Vagina (tissue), 2 donors: ENCODE data around the gene PHKG2. TPM values are rescaled to one million over a fixed set of nuclear protein-coding genes. Genes with fewer than 3 reads are reported as not detected.

ENCODE experiments used
- DNase-seq, 2 donors: peaks; one replicate each; pipeline ENCODE4 v3.0.0-alpha.2; 2017; ENCODE audit errors: extremely low spot score in 2 of 2
- H3K27ac ChIP-seq: fragments of 200-600 bp; sonication (generic); one replicate; pipeline ENCODE4 v1.5.1; 2019
- H3K27me3 ChIP-seq: fragments of 200-600 bp; sonication (generic); one replicate; pipeline ENCODE4 v1.5.1; 2019
- H3K36me3 ChIP-seq, 2 donors: fragments of 200-600 bp; sonication (generic); one replicate each; pipeline ENCODE4 v1.5.1; 2017 to 2019
- H3K4me1 ChIP-seq: fragments of 200-600 bp; sonication (generic); one replicate; pipeline ENCODE4 v1.5.1; 2019
- H3K4me3 ChIP-seq, 2 donors: fragments of 200-600 bp; sonication (generic); 1 replicate in 1 of 2; 2 replicates in 1 of 2; pipeline ENCODE4 v1.5.1; 2016 to 2019
- H3K9me3 ChIP-seq: fragments of 200-600 bp; sonication (generic); one replicate; pipeline ENCODE4 v1.5.1; 2019
- CTCF ChIP-seq, 3 experiments: fragments of 450-650 bp in 2 of 3; fragments of 200-600 bp in 1 of 3; sonication (generic) in 1 of 3; IDR thresholded peaks; one replicate each; pipeline ENCODE4 v1.5.1; 2017 to 2019; ENCODE audit warnings: antibody characterized with exemption in 3 of 3, mild to moderate bottlenecking in 2 of 3, moderate library complexity in 2 of 3
- POLR2A ChIP-seq, 2 donors: fragments of 450-650 bp; IDR thresholded peaks; one replicate each; pipeline ENCODE4 v1.6.1; 2017; ENCODE audit warnings: antibody characterized with exemption in 2 of 2, mild to moderate bottlenecking in 2 of 2, moderate library complexity in 2 of 2
- POLR2AphosphoS5 ChIP-seq, 2 donors: sonication (generic); formaldehyde crosslinking; IDR thresholded peaks; one replicate each; pipeline ENCODE4 v1.9.0; 2017; ENCODE audit warnings: antibody characterized with exemption in 2 of 2, mild to moderate bottlenecking in 2 of 2, low read depth in 1 of 2; ENCODE audit not compliant: insufficient read depth in 1 of 2
- intact Hi-C: fragments of 100-400 bp; cut with DNase I; formaldehyde crosslinking; loops from one replicate; pipeline ENCODE4 v1.15.1; 2023
- total RNA-seq: library from RNA; depleted of rRNA; stranded (reverse); fragments of >200 nt; gene quantifications from one replicate; pipeline ENCODE4 v1.2.3, GENCODE V29; 2016

Gene PHKG2
- total RNA-seq, 1 donor from 2014 or later: 32.9 TPM

- intact Hi-C loops: no loop called here
- Histone ChIP-seq H3K36me3 (peaks cover 0 to 28% of the 10 kb centered on the region in 2 donors), H3K27ac (no peak overlapping the region), H3K9me3 (no peaks in the 10 kb centered on the region), H3K4me3 (no peak overlapping the region), H3K27me3 (no peaks in the 10 kb centered on the region), H3K4me1 (peaks cover 29% of the 10 kb centered on the region)
- no peak for DNase-seq
- TF ChIP-seq POLR2A (IDR thresholded peaks at IDR 0.05) (no peak), POLR2AphosphoS5 (IDR thresholded peaks at IDR 0.05; ENCODE audit: insufficient read depth in 1 of 2, low read depth in 1 of 2) (no peak), CTCF (IDR thresholded peaks at IDR 0.05) (no peak)
Observed at GRCh38 chr16:30778549-30779244, 30.5 kb downstream of the PHKG2 start.

GRCh38 chr16:30779596-30779995 is 31.4 kb downstream of the PHKG2 start:
- Histone ChIP-seq H3K27ac (no peak overlapping the region), H3K27me3 (no peaks in the 10 kb centered on the region)

GRCh38 chr16:30780021-30780420 is 31.8 kb downstream of the PHKG2 start:
- H3K36me3 ChIP-seq: peaks cover 0 to 27% of the 10 kb centered on the region in 2 donors
- intact Hi-C loops: no loop called here
- no peaks in the 10 kb centered on the region for H3K27me3 ChIP-seq
- TF ChIP-seq POLR2AphosphoS5 (IDR thresholded peaks at IDR 0.05; ENCODE audit: insufficient read depth in 1 of 2, low read depth in 1 of 2): no peak
- TF ChIP-seq POLR2A (IDR thresholded peaks at IDR 0.05): no peak
- TF ChIP-seq CTCF (IDR thresholded peaks at IDR 0.05): no peak
- no peak for DNase-seq
- H3K27ac ChIP-seq: no peak overlapping the region
- no peak overlapping the region for H3K4me3 ChIP-seq
- H3K4me1 ChIP-seq: peaks cover 31% of the 10 kb centered on the region
- H3K9me3 ChIP-seq: no peaks in the 10 kb centered on the region

More at GRCh38 chr16:30779596-30779995, 31.4 kb downstream of the PHKG2 start:
- no peak for TF ChIP-seq CTCF (IDR thresholded peaks at IDR 0.05)
- no peak for TF ChIP-seq POLR2A (IDR thresholded peaks at IDR 0.05)
- TF ChIP-seq POLR2AphosphoS5 (IDR thresholded peaks at IDR 0.05; ENCODE audit: insufficient read depth in 1 of 2, low read depth in 1 of 2): no peak
- H3K9me3 ChIP-seq: no peaks in the 10 kb centered on the region
- peaks cover 0 to 27% of the 10 kb centered on the region in 2 donors for H3K36me3 ChIP-seq
- H3K4me3 ChIP-seq: no peak overlapping the region
- intact Hi-C loops: no loop called here
- DNase-seq: no peak
- H3K4me1 ChIP-seq: peaks cover 31% of the 10 kb centered on the region

GRCh38 chr16:30780549-30780948 is 32.3 kb downstream of the PHKG2 start:
- intact Hi-C loops: no loop called here
- no peak overlapping the region for H3K27ac ChIP-seq
- H3K36me3 ChIP-seq: peaks cover 0 to 27% of the 10 kb centered on the region in 2 donors
- H3K4me3 ChIP-seq: no peak overlapping the region
- DNase-seq: no peak
- no peaks in the 10 kb centered on the region for H3K27me3 ChIP-seq
- peaks cover 34% of the 10 kb centered on the region for H3K4me1 ChIP-seq
- no peaks in the 10 kb centered on the region for H3K9me3 ChIP-seq
- no peak for TF ChIP-seq CTCF (IDR thresholded peaks at IDR 0.05)
- no peak for TF ChIP-seq POLR2A (IDR thresholded peaks at IDR 0.05)
- no peak for TF ChIP-seq POLR2AphosphoS5 (IDR thresholded peaks at IDR 0.05; ENCODE audit: insufficient read depth in 1 of 2, low read depth in 1 of 2)
